Occipital lobe (tissue), 2 donors: ENCODE measurements around the gene FBLN1. TPM values are rescaled to one million over a fixed set of nuclear protein-coding genes. Genes with fewer than 3 reads are reported as not detected.
"Not testable (repeated sequence)": the region's sequence is repeated elsewhere in the genome, so short reads cannot be mapped to it uniquely, and the experiment has no call there.

ENCODE experiments used
- DNase-seq: peaks from one replicate; lab custom pipeline; 2025; lab: John Stamatoyannopoulos, UW
- total RNA-seq: library from RNA; depleted of rRNA; stranded (reverse); fragments of >200 nt; gene quantifications from one replicate; pipeline ENCODE4 v1.2.3, GENCODE V29; 2014

The FBLN1 gene
- total RNA-seq, 1 donor from 2014 or later: 22.3 TPM

GRCh38 chr22:45600790-45601730, 98.4 kb downstream of the FBLN1 start:
- DNase-seq: no peak

GRCh38 chr22:45602004-45602733, 99.5 kb downstream of the FBLN1 start:
- no peak for DNase-seq

GRCh38 chr22:45602824-45603595, 100.3 kb downstream of the FBLN1 start:
- no peak for DNase-seq

- no peak for DNase-seq
Measured at GRCh38 chr22:45603619-45604018, 100.9 kb downstream of the FBLN1 start.

GRCh38 chr22:45608045-45608444, 105.4 kb downstream of the FBLN1 start:
- not testable (repeated sequence) for DNase-seq

GRCh38 chr22:45608763-45609180, 106.1 kb downstream of the FBLN1 start:
- no peak for DNase-seq

GRCh38 chr22:45612451-45612901, 109.8 kb downstream of the FBLN1 start:
- no peak for DNase-seq

- no peak for DNase-seq
Measured at GRCh38 chr22:45612940-45613339, 110.3 kb downstream of the FBLN1 start.

- DNase-seq: no peak
Measured at GRCh38 chr22:45615364-45615763, 112.7 kb downstream of the FBLN1 start.

GRCh38 chr22:45616432-45616831, 113.7 kb downstream of the FBLN1 start:
- DNase-seq: no peak

GRCh38 chr22:45617948-45618347, 115.3 kb downstream of the FBLN1 start:
- DNase-seq: no peak

GRCh38 chr22:45620706-45621105, 118.0 kb downstream of the FBLN1 start:
- no peak for DNase-seq

- no peak for DNase-seq
Measured at GRCh38 chr22:45621836-45622600, 119.3 kb downstream of the FBLN1 start.

- DNase-seq: not testable (repeated sequence)
Measured at GRCh38 chr22:45623464-45624145, 120.9 kb downstream of the FBLN1 start.

- no peak for DNase-seq
Measured at GRCh38 chr22:45626198-45626651, 123.5 kb downstream of the FBLN1 start.

- DNase-seq: no peak
Measured at GRCh38 chr22:45627489-45628233, 125.0 kb downstream of the FBLN1 start.

GRCh38 chr22:45628515-45628914, 125.8 kb downstream of the FBLN1 start:
- no peak for DNase-seq

- no peak for DNase-seq
Measured at GRCh38 chr22:45629469-45630089, 126.9 kb downstream of the FBLN1 start.

- DNase-seq: no peak
Measured at GRCh38 chr22:45630436-45630835, 127.8 kb downstream of the FBLN1 start.
